WTC11 (cell line): Measurements from ENCODE around the gene STK10. TPM values are rescaled to one million over a fixed set of nuclear protein-coding genes. Genes with fewer than 3 reads are reported as not detected.

Source experiments
- ATAC-seq: fragments of 200-7000 bp; cut with Tn5 transposase; 2 replicates; pipeline ENCODE4 v1.10.0; 2021; ENCODE audit warnings: mild to moderate bottlenecking, moderate library complexity
- CTCF ChIA-PET: fragments of 300-600 bp; sonication (Branson Sonifier 250); formaldehyde crosslinking; loops from one replicate; lab custom pipeline; 2021; ENCODE audit warnings: antibody characterized with exemption; lab: Charles Lee
- POLR2A ChIA-PET: fragments of 350-600 bp; sonication (Branson Sonifier 250); formaldehyde crosslinking; loops from one replicate; lab custom pipeline; 2021; ENCODE audit warnings: antibody characterized with exemption; lab: Charles Lee
- DNase-seq: peaks from one replicate; pipeline ENCODE4 v3.0.0; 2021; ENCODE audit warnings: low spot score
- H3K27ac Mint-ChIP-seq: 2 replicates; pipeline ENCODE4 v1.8.0; 2021; ENCODE audit warnings: mixed read lengths
- H3K27me3 Mint-ChIP-seq: 2 replicates; pipeline ENCODE4 v1.8.0; 2021; ENCODE audit warnings: low read depth, mild to moderate bottlenecking, moderate library complexity, mixed read lengths
- H3K36me3 Mint-ChIP-seq: 2 replicates; pipeline ENCODE4 v1.8.0; 2021; ENCODE audit warnings: mixed read lengths
- H3K4me1 Mint-ChIP-seq: 2 replicates; pipeline ENCODE4 v1.8.0; 2022; ENCODE audit warnings: mixed read lengths
- H3K4me3 Mint-ChIP-seq: 2 replicates; pipeline ENCODE4 v1.8.0; 2021; ENCODE audit warnings: mild to moderate bottlenecking, moderate library complexity, mixed read lengths
- H3K9me3 Mint-ChIP-seq: 2 replicates; pipeline ENCODE4 v1.8.0; 2021; ENCODE audit warnings: mixed read lengths
- AR ChIP-seq: fragments of 250-450 bp; sonication (Bioruptor Pico); IDR thresholded peaks from 2 replicates; pipeline ENCODE4 v1.9.0; 2021; ENCODE audit warnings: mild to moderate bottlenecking
- CBFB ChIP-seq: sonication (generic); formaldehyde crosslinking; IDR thresholded peaks from 2 replicates; pipeline ENCODE4 v1.8.1; 2022; ENCODE audit warnings: mild to moderate bottlenecking, low read depth, missing genetic modification reagents
- ELF4 ChIP-seq: sonication (generic); formaldehyde crosslinking; IDR thresholded peaks from 2 replicates; pipeline ENCODE4 v1.8.1; 2022; ENCODE audit warnings: low read depth, mild to moderate bottlenecking, moderate library complexity, missing genetic modification reagents
- KAT7 ChIP-seq: sonication (generic); formaldehyde crosslinking; IDR thresholded peaks from 2 replicates; pipeline ENCODE4 v1.8.1; 2023; ENCODE audit warnings: missing genetic modification reagents, mild to moderate bottlenecking, borderline replicate concordance
- PRDM15 ChIP-seq: sonication (generic); formaldehyde crosslinking; IDR thresholded peaks from 2 replicates; pipeline ENCODE4 v1.8.0; 2022; ENCODE audit warnings: missing genetic modification reagents
- PRRX2 ChIP-seq: fragments of 250-450 bp; sonication (Bioruptor Pico); IDR thresholded peaks from 2 replicates; pipeline ENCODE4 v1.8.0; 2021; ENCODE audit warnings: mild to moderate bottlenecking
- RORB ChIP-seq: fragments of 250-450 bp; sonication (Bioruptor Pico); IDR thresholded peaks from 2 replicates; pipeline ENCODE4 v1.9.0; 2021; ENCODE audit warnings: mild to moderate bottlenecking
- SP1 ChIP-seq: sonication (generic); formaldehyde crosslinking; conservative IDR thresholded peaks from 2 replicates; pipeline ENCODE4 v1.8.1; 2022; ENCODE audit warnings: missing genetic modification reagents
- ZBTB21 ChIP-seq: sonication (generic); formaldehyde crosslinking; IDR thresholded peaks from 2 replicates; pipeline ENCODE4 v1.8.1; 2023; ENCODE audit warnings: mild to moderate bottlenecking, missing genetic modification reagents, borderline replicate concordance
- ZBTB43 ChIP-seq: sonication (generic); formaldehyde crosslinking; IDR thresholded peaks from 2 replicates; pipeline ENCODE4 v1.8.1; 2023; ENCODE audit warnings: mild to moderate bottlenecking, missing genetic modification reagents
- ZNF232 ChIP-seq: sonication (generic); formaldehyde crosslinking; IDR thresholded peaks from 2 replicates; pipeline ENCODE4 v1.8.0; 2022; ENCODE audit warnings: mild to moderate bottlenecking, missing genetic modification reagents
- ZNF281 ChIP-seq: sonication (generic); formaldehyde crosslinking; IDR thresholded peaks from 2 replicates; pipeline ENCODE4 v1.8.0; 2023; ENCODE audit warnings: mild to moderate bottlenecking, missing genetic modification reagents
- ZNF396 ChIP-seq: fragments of 250-450 bp; sonication (Bioruptor Pico); IDR thresholded peaks from 2 replicates; pipeline ENCODE4 v1.8.0; 2021; ENCODE audit warnings: mild to moderate bottlenecking, moderate library complexity, borderline replicate concordance
- total RNA-seq: library from RNA; stranded (reverse); gene quantifications from 3 replicates; pipeline ENCODE4 v1.2.3, GENCODE V29; 2021
- TF ChIP-seq, protein P1 (sequence below): fragments of 250-450 bp; sonication (Bioruptor Pico); IDR thresholded peaks from 2 replicates; pipeline ENCODE4 v2.1.2; 2022; ENCODE audit warnings: mild to moderate bottlenecking, moderate library complexity
- TF ChIP-seq, protein P2 (sequence below): sonication (generic); formaldehyde crosslinking; IDR thresholded peaks from 2 replicates; pipeline ENCODE4 v1.8.0; 2022; ENCODE audit warnings: mild to moderate bottlenecking, missing genetic modification reagents
- TF ChIP-seq, protein P3 (sequence below): sonication (generic); formaldehyde crosslinking; IDR thresholded peaks from 2 replicates; pipeline ENCODE4 v1.8.0; 2022; ENCODE audit warnings: mild to moderate bottlenecking, missing genetic modification reagents

Gene STK10
- total RNA-seq, 1 experiment from 2014 or later: 20.5 TPM

GRCh38 chr5:172093559-172093958 is 94.5 kb downstream of the STK10 start (continued):
- TF ChIP-seq PRDM15 (no peak), PRRX2 (CRISPR knock-in tag) (no peak), RORB (CRISPR knock-in tag) (no peak), KAT7 (CRISPR knock-in tag) (no peak), CBFB (no peak), ZNF396 (CRISPR knock-in tag) (no peak)

DNA sequence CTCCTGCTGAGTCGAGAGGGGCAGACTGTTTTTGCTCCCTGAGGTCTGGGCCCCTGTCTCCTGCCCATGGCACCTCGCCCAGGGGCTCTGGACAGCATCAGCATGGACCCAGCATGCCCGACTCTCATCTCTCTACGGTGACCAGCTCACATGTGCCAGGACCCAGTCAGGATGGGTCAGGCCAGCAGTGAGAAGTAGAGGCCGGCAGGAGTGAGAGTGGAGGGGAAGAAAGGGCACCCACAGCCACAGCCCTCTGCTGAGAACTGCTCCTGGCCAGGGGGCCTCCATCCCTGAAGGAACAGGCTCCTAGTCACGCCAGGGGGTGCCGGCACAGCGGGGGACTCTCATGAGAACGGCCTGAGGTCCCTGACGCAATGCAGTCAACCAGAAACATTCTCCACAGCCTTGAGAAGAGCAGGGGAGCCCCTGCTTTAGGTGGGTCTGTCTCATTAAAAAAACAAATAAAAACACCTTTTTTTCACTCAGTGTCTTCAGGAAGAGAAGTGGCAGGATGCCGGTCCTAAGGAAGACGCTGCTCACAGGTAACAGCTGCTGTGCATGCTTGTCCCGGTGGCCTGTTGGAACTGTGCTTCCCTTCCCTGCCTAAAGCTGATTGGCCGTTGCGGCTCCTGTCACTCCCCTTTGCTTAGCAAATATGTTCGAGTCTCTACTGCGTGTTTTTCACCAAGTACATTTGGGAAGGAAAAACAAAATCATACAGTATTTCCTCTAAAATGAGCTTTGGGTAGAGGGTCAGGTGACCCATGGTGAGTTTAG is 95.9 kb downstream of the STK10 start:
- CTCF ChIA-PET: interaction anchor here (0.6 kb wide), 1 partner anchor 33 kb away, joined by 3 read pairs; no protein-coding TSS in a partner anchor
- no peaks in the 10 kb centered on the region for H3K9me3 Mint-ChIP-seq
- no peak overlapping the region for H3K27ac Mint-ChIP-seq
- peaks cover 3% of the 10 kb centered on the region for H3K4me1 Mint-ChIP-seq
- POLR2A ChIA-PET: no interaction called here
- H3K36me3 Mint-ChIP-seq: no peaks in the 10 kb centered on the region
- H3K27me3 Mint-ChIP-seq: no peaks in the 10 kb centered on the region; the same call in 1 of the 2 replicates
- H3K4me3 Mint-ChIP-seq: no peak overlapping the region
- ATAC-seq (peak; percentile 17), DNase-seq (no peak)
- TF ChIP-seq PRRX2 (CRISPR knock-in tag) (no peak), ZBTB43 (CRISPR knock-in tag) (no peak)

GRCh38 chr5:172090976-172091547 is 97.0 kb downstream of the STK10 start:
- Mint-ChIP-seq H3K4me3 (no peak overlapping the region), H3K36me3 (no peaks in the 10 kb centered on the region), H3K27me3 (no peaks in the 10 kb centered on the region; the same call in 1 of the 2 replicates), H3K4me1 (no peaks in the 10 kb centered on the region), H3K27ac (no peak overlapping the region), H3K9me3 (no peaks in the 10 kb centered on the region)
- ChIA-PET POLR2A (no interaction called here), CTCF (interaction anchor here (0.6 kb wide), 1 partner anchor 32 kb away, joined by 3 read pairs; no protein-coding TSS in a partner anchor)
- DNase-seq: no peak
- ATAC-seq: no peak
- TF ChIP-seq, protein P1, sequence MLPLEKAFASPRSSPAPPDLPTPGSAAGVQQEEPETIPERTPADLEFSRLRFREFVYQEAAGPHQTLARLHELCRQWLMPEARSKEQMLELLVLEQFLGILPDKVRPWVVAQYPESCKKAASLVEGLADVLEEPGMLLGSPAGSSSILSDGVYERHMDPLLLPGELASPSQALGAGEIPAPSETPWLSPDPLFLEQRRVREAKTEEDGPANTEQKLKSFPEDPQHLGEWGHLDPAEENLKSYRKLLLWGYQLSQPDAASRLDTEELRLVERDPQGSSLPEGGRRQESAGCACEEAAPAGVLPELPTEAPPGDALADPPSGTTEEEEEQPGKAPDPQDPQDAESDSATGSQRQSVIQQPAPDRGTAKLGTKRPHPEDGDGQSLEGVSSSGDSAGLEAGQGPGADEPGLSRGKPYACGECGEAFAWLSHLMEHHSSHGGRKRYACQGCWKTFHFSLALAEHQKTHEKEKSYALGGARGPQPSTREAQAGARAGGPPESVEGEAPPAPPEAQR (CRISPR knock-in tag): no peak
- TF ChIP-seq KAT7 (CRISPR knock-in tag): no peak
- TF ChIP-seq, protein P2, sequence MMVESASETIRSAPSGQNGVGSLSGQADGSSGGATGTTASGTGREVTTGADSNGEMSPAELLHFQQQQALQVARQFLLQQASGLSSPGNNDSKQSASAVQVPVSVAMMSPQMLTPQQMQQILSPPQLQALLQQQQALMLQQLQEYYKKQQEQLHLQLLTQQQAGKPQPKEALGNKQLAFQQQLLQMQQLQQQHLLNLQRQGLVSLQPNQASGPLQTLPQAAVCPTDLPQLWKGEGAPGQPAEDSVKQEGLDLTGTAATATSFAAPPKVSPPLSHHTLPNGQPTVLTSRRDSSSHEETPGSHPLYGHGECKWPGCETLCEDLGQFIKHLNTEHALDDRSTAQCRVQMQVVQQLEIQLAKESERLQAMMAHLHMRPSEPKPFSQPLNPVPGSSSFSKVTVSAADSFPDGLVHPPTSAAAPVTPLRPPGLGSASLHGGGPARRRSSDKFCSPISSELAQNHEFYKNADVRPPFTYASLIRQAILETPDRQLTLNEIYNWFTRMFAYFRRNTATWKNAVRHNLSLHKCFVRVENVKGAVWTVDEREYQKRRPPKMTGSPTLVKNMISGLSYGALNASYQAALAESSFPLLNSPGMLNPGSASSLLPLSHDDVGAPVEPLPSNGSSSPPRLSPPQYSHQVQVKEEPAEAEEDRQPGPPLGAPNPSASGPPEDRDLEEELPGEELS: no peak
- TF ChIP-seq ZNF232: no peak
- no peak for TF ChIP-seq ZBTB21 (CRISPR knock-in tag)
- no peak for TF ChIP-seq SP1 (CRISPR knock-in tag)
- TF ChIP-seq, protein P3, sequence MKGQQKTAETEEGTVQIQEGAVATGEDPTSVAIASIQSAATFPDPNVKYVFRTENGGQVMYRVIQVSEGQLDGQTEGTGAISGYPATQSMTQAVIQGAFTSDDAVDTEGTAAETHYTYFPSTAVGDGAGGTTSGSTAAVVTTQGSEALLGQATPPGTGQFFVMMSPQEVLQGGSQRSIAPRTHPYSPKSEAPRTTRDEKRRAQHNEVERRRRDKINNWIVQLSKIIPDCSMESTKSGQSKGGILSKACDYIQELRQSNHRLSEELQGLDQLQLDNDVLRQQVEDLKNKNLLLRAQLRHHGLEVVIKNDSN: no peak
- TF ChIP-seq ELF4 (CRISPR knock-in tag): no peak
- TF ChIP-seq ZNF281 (CRISPR knock-in tag): no peak
- no peak for TF ChIP-seq AR (CRISPR knock-in tag)
